ENCODE data around the gene IL22. TPM values are rescaled to one million over a fixed set of nuclear protein-coding genes. Genes with fewer than 3 reads are reported as not detected.

Gene IL22
- total RNA-seq, 4 donors from 2014 or later = not detected

- DNase-seq (ENCODE audit: low spot score in 2 of 2) = no peak
- TF ChIP-seq CTCF (IDR thresholded peaks at IDR 0.05) = no peak
- TF ChIP-seq POLR2AphosphoS5 (IDR thresholded peaks at IDR 0.05) = no peak
- TF ChIP-seq EP300 (IDR thresholded peaks at IDR 0.05) = no peak
- TF ChIP-seq POLR2A (IDR thresholded peaks at IDR 0.05) = no peak
- Histone ChIP-seq H3K36me3 (no peaks in the 10 kb centered on the region), H3K27ac (no peak overlapping the region), H3K9me3 (no peaks in the 10 kb centered on the region), H3K4me1 (no peaks in the 10 kb centered on the region), H3K4me3 (no peak overlapping the region), H3K27me3 (peaks cover 4% of the 10 kb centered on the region)
- 73% methylated on average over 3 of the region's 3 CpGs for WGBS
These were observed 6.0 kb upstream of the IL22 start for GRCh38 chr12:68259318-68259940.

- no peak overlapping the region for H3K27ac ChIP-seq
- no peaks in the 10 kb centered on the region for H3K4me1 ChIP-seq
- no peaks in the 10 kb centered on the region for H3K9me3 ChIP-seq
- no peak for DNase-seq (ENCODE audit: low spot score in 2 of 2)
- no peak for TF ChIP-seq POLR2AphosphoS5 (IDR thresholded peaks at IDR 0.05)
- no peak for TF ChIP-seq POLR2A (IDR thresholded peaks at IDR 0.05)
- no peak for TF ChIP-seq EP300 (IDR thresholded peaks at IDR 0.05)
- TF ChIP-seq CTCF (IDR thresholded peaks at IDR 0.05) = no peak
- 93% methylated on average over 5 of the region's 5 CpGs for WGBS
- H3K36me3 ChIP-seq = no peaks in the 10 kb centered on the region
- H3K27me3 ChIP-seq = peaks cover 11% of the 10 kb centered on the region
- no peak overlapping the region for H3K4me3 ChIP-seq
These were observed 1.3 kb downstream of the IL22 start for GRCh38 chr12:68252077-68252476.

- Histone ChIP-seq H3K9me3 (no peaks in the 10 kb centered on the region), H3K4me3 (no peak overlapping the region), H3K36me3 (no peaks in the 10 kb centered on the region), H3K4me1 (no peaks in the 10 kb centered on the region), H3K27ac (no peak overlapping the region), H3K27me3 (peaks cover 11% of the 10 kb centered on the region)
- TF ChIP-seq EP300 (IDR thresholded peaks at IDR 0.05) (no peak), POLR2A (IDR thresholded peaks at IDR 0.05) (no peak), CTCF (IDR thresholded peaks at IDR 0.05) (no peak), POLR2AphosphoS5 (IDR thresholded peaks at IDR 0.05) (no peak)
- 82% methylated on average over 3 of the region's 3 CpGs for WGBS
- no peak for DNase-seq (ENCODE audit: low spot score in 2 of 2)
These were observed 3.0 kb downstream of the IL22 start for GRCh38 chr12:68250454-68250853.

- Histone ChIP-seq H3K27ac (no peak overlapping the region), H3K4me1 (no peaks in the 10 kb centered on the region), H3K9me3 (no peaks in the 10 kb centered on the region), H3K27me3 (peaks cover 11% of the 10 kb centered on the region), H3K36me3 (no peaks in the 10 kb centered on the region), H3K4me3 (no peak overlapping the region)
- TF ChIP-seq EP300 (IDR thresholded peaks at IDR 0.05) = no peak
- no peak for DNase-seq (ENCODE audit: low spot score in 2 of 2)
These were observed 5.6 kb downstream of the IL22 start for GRCh38 chr12:68247785-68248184.

- DNase-seq (ENCODE audit: low spot score in 2 of 2) = no peak
- H3K4me3 ChIP-seq = no peak overlapping the region
- WGBS = 87% methylated on average over 6 of the region's 6 CpGs
- no peak for TF ChIP-seq EP300 (IDR thresholded peaks at IDR 0.05)
- TF ChIP-seq POLR2AphosphoS5 (IDR thresholded peaks at IDR 0.05) = no peak
- TF ChIP-seq CTCF (IDR thresholded peaks at IDR 0.05) = no peak
- no peak for TF ChIP-seq POLR2A (IDR thresholded peaks at IDR 0.05)
- no peaks in the 10 kb centered on the region for H3K9me3 ChIP-seq
- no peaks in the 10 kb centered on the region for H3K36me3 ChIP-seq
- peaks cover 2% of the 10 kb centered on the region for H3K27me3 ChIP-seq
- no peaks in the 10 kb centered on the region for H3K4me1 ChIP-seq
- H3K27ac ChIP-seq = no peak overlapping the region
These were observed 7.1 kb downstream of the IL22 start for GRCh38 chr12:68246350-68246749.

All from suprapubic skin (tissue), 4 donors.